GM19240 (cell line): Measurements from ENCODE around the gene TTC24.
A peak's percentile ranks its signal among the peaks of the same experiment; 100 is the strongest.

Experiments
- DNase-seq: peaks from one replicate; pipeline ENCODE4 v3.0.0; 2011; ENCODE audit warnings: low spot score; ENCODE audit not compliant: insufficient read length

Gene TTC24

GRCh38 chr1:156553860-156554485, 25.6 kb upstream of the TTC24 start:
- DNase-seq, result no peak

GRCh38 chr1:156554971-156555370, 24.6 kb upstream of the TTC24 start:
- DNase-seq, result no peak

GRCh38 chr1:156555715-156556114, 23.8 kb upstream of the TTC24 start:
- DNase-seq, result no peak

GRCh38 chr1:156556354-156556753, 23.2 kb upstream of the TTC24 start:
- no peak for DNase-seq

- no peak for DNase-seq
Observed at GRCh38 chr1:156559086-156559796, 20.3 kb upstream of the TTC24 start.

- no peak for DNase-seq
Observed at GRCh38 chr1:156559797-156560385, 19.6 kb upstream of the TTC24 start.

- DNase-seq, result no peak
Observed at GRCh38 chr1:156560585-156561163, 18.8 kb upstream of the TTC24 start.

GRCh38 chr1:156565519-156565918, 14.0 kb upstream of the TTC24 start:
- no peak for DNase-seq

GRCh38 chr1:156566436-156566835, 13.1 kb upstream of the TTC24 start:
- no peak for DNase-seq

- no peak for DNase-seq
Observed at GRCh38 chr1:156571261-156571852, 8.2 kb upstream of the TTC24 start.

- DNase-seq, result peak; percentile 95
Observed at GRCh38 chr1:156571919-156572662, 7.4 kb upstream of the TTC24 start, which contains the start of gene IQGAP3. Gene IQGAP3 (minus strand): TSS chr1:156572565. CDS start chr1:156572529, 36 bp downstream.

- DNase-seq, result no peak
Observed at GRCh38 chr1:156572663-156573018, 6.9 kb upstream of the TTC24 start.

- DNase-seq, result no peak
Observed at GRCh38 chr1:156574039-156574633, 5.4 kb upstream of the TTC24 start.

- DNase-seq, result no peak
Observed at GRCh38 chr1:156577550-156577949, 2.0 kb upstream of the TTC24 start.

- no peak for DNase-seq
Observed at GRCh38 chr1:156578055-156578454, 1.5 kb upstream of the TTC24 start.

GRCh38 chr1:156581661-156582387, 2.3 kb downstream of the TTC24 start:
- DNase-seq, result no peak

- no peak for DNase-seq
Observed at GRCh38 chr1:156582388-156583017, 3.0 kb downstream of the TTC24 start.

- peak; percentile 66 for DNase-seq
Observed at GRCh38 chr1:156583821-156584622, 4.5 kb downstream of the TTC24 start.

- DNase-seq, result no peak
Observed at GRCh38 chr1:156584813-156585212, 5.3 kb downstream of the TTC24 start.
